Gastroesophageal sphincter (tissue), 4 donors: ENCODE results near the gene SKA2. TPM values are rescaled to one million over a fixed set of nuclear protein-coding genes. Genes with fewer than 3 reads are reported as not detected.

Experiments used
- ATAC-seq: fragments of 150-250 bp; one replicate; pipeline ENCODE4 v1.9.1; 2016; ENCODE audit warnings: mild to moderate bottlenecking, moderate library complexity
- H3K27ac ChIP-seq, 4 donors: fragments of 200-600 bp; sonication (generic) in 3 of 4; 1 replicate in 3 of 4; 2 replicates in 1 of 4; pipeline ENCODE4 v1.5.1; 2016 to 2019
- H3K27me3 ChIP-seq: fragments of 200-600 bp; sonication (generic); one replicate; pipeline ENCODE4 v1.5.1; 2019
- H3K36me3 ChIP-seq, 2 donors: fragments of 200-600 bp; sonication (generic); one replicate each; pipeline ENCODE4 v1.5.1; 2019; ENCODE audit warnings: control low read depth in 1 of 2
- H3K4me1 ChIP-seq, 3 donors: fragments of 200-600 bp; sonication (generic); 1 replicate in 2 of 3; 2 replicates in 1 of 3; pipeline ENCODE4 v1.5.1; 2016 to 2019; ENCODE audit warnings: control low read depth in 2 of 3
- H3K4me3 ChIP-seq, 2 donors: fragments of 200-600 bp; sonication (generic); one replicate each; pipeline ENCODE4 v1.5.1; 2019; ENCODE audit warnings: mild to moderate bottlenecking in 1 of 2, moderate library complexity in 1 of 2
- H3K9me3 ChIP-seq, 3 donors: fragments of 200-600 bp; sonication (generic); one replicate each; pipeline ENCODE4 v1.5.1; 2017 to 2019; ENCODE audit warnings: control low read depth in 2 of 3
- CTCF ChIP-seq, 4 experiments: fragments of 200-600 bp in 2 of 4; fragments of 450-650 bp in 2 of 4; sonication (generic) in 1 of 4; IDR thresholded peaks; one replicate each; pipeline ENCODE4 v1.5.1; 2017 to 2019; ENCODE audit warnings: antibody characterized with exemption in 4 of 4, mild to moderate bottlenecking in 2 of 4, moderate library complexity in 2 of 4
- EP300 ChIP-seq: sonication (generic); formaldehyde crosslinking; IDR thresholded peaks from one replicate; pipeline ENCODE4 v1.6.1; 2017; ENCODE audit warnings: antibody characterized with exemption, mild to moderate bottlenecking
- POLR2A ChIP-seq, 2 donors: fragments of 450-650 bp; IDR thresholded peaks; one replicate each; pipeline ENCODE4 v1.6.1; 2017; ENCODE audit warnings: antibody characterized with exemption in 2 of 2, mild to moderate bottlenecking in 2 of 2, moderate library complexity in 1 of 2
- POLR2AphosphoS5 ChIP-seq: sonication (generic); formaldehyde crosslinking; IDR thresholded peaks from one replicate; pipeline ENCODE4 v1.6.1; 2017; ENCODE audit warnings: antibody characterized with exemption
- WGBS, 2 donors: methylation state at CpG; one replicate each; pipeline ENCODE4 v1.1.5; 2018; ENCODE audit warnings: low coverage in 1 of 2; 5-methylcytosine and 5-hydroxymethylcytosine counted together
- total RNA-seq, 4 donors: library from RNA; depleted of rRNA; stranded (reverse); fragments of >200 nt; gene quantifications; one replicate each; pipeline ENCODE4 v1.1.0, GENCODE V29; 2016

Gene SKA2
- total RNA-seq, 4 donors from 2014 or later, result 40.8 to 73.0 (median 47.3) TPM

DNA sequence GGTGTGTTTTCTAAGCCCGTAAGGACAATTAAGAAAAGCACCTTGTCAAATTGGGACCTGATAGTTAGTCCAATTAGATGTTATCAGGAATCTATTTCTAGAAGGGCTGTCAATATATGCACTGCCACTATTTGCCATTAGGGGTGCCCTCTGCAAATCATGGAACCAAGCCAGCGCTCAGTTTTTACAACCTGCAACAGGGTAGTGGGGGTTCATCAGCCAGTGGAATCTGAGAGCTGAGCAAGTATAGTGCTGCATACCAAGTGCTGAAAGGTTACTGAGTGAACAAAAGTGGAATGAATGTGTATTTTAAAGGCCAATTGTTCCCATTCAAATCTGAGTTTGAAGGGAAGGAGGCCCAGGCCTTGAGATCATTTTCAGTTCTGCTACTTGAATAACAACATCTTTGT lies 11.0 kb upstream of the SKA2 start:
- Histone ChIP-seq H3K9me3 (no peaks in the 10 kb centered on the region), H3K27me3 (no peaks in the 10 kb centered on the region), H3K4me1 (no peaks in the 10 kb centered on the region), H3K36me3 (no peaks in the 10 kb centered on the region), H3K4me3 (no peak overlapping the region), H3K27ac (no peak overlapping the region)
- TF ChIP-seq POLR2A (IDR thresholded peaks at IDR 0.05) (no peak), CTCF (IDR thresholded peaks at IDR 0.05) (peak; percentile 15 to 38 (median 28)), EP300 (no peak), POLR2AphosphoS5 (no peak)
- 68 to 80% methylated on average over 2 of the region's 2 CpGs for WGBS, 2 donors
- no peak for ATAC-seq

DNA sequence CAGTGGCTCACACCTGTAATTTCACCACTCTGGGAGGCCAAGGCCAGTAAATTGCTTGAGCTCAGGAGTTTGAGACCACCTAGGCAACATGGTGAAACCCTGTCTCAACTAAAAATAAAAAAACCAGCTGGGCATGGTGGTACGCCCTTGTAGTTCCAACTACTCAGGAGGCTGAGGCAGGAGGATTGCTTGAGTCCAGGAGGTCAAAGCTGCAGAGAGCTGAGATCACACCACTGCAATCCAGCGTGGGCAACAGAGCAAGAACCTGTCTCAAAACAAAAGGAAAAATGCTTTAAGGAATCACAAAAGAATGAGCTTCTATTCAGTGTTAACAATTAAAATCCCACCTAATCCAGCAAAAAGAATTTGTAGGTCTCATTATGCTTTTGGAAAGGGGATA lies 6.5 kb upstream of the SKA2 start:
- no peaks in the 10 kb centered on the region for H3K27me3 ChIP-seq
- H3K4me3 ChIP-seq, result no peak overlapping the region
- H3K27ac ChIP-seq, result no peak overlapping the region
- H3K36me3 ChIP-seq, result no peaks in the 10 kb centered on the region
- no peaks in the 10 kb centered on the region for H3K4me1 ChIP-seq
- no peak for ATAC-seq
- TF ChIP-seq CTCF (IDR thresholded peaks at IDR 0.05) (no peak), POLR2AphosphoS5 (no peak), POLR2A (IDR thresholded peaks at IDR 0.05) (no peak), EP300 (no peak)
- 100% methylated on average over 2 of the region's 2 CpGs; no CpG with 5 or more reads in 1 of the 2 donors for WGBS, 2 donors
- no peaks in the 10 kb centered on the region for H3K9me3 ChIP-seq

GRCh38 chr17:59160157-59161025 lies 5.4 kb upstream of the SKA2 start:
- Histone ChIP-seq H3K9me3 (no peaks in the 10 kb centered on the region), H3K36me3 (no peaks in the 10 kb centered on the region), H3K4me1 (peaks cover 0 to 8% (median 3%) of the 10 kb centered on the region in 3 donors), H3K27ac (no peak overlapping the region), H3K4me3 (no peak overlapping the region), H3K27me3 (no peaks in the 10 kb centered on the region)
- ATAC-seq, result no peak
- TF ChIP-seq POLR2AphosphoS5 (no peak), EP300 (no peak), CTCF (IDR thresholded peaks at IDR 0.05) (no peak), POLR2A (IDR thresholded peaks at IDR 0.05) (no peak)
- 92 to 97% methylated on average over 7 to 9 of the region's 9 CpGs for WGBS, 2 donors

GRCh38 chr17:59155439-59156177 lies 622 bp upstream of the SKA2 start, which contains the start of gene PRR11:
TSS of gene PRR11 (plus strand) at chr17:59155746. CDS start at chr17:59169753, 14,007 bp downstream.
- H3K4me1 ChIP-seq, result peaks cover 7 to 42% (median 9%) of the 10 kb centered on the region in 3 donors
- ATAC-seq, result peak; percentile 96
- H3K9me3 ChIP-seq, result no peaks in the 10 kb centered on the region
- TF ChIP-seq EP300, result no peak
- no peak for TF ChIP-seq POLR2A (IDR thresholded peaks at IDR 0.05)
- no peak for TF ChIP-seq CTCF (IDR thresholded peaks at IDR 0.05)
- no peak for TF ChIP-seq POLR2AphosphoS5
- peak within 1 kb of the TSS; percentile 65 to 91 (median 86) for H3K27ac ChIP-seq
- H3K27me3 ChIP-seq, result no peaks in the 10 kb centered on the region
- WGBS, 2 donors, result 2 to 3% methylated on average over 20 to 24 of the region's 25 CpGs
- H3K4me3 ChIP-seq, result peak within 1 kb of the TSS; percentile 62 to 65
- H3K36me3 ChIP-seq, result no peaks in the 10 kb centered on the region
